PC-3 (cell line): ENCODE results near the gene FMNL3.

Experiments
- CTCF ChIP-seq: fragments of 300-600 bp; sonication (generic); conservative IDR thresholded peaks from 2 replicates; pipeline ENCODE4 v1.5.1; 2017; ENCODE audit warnings: antibody characterized with exemption, low read depth, mild to moderate bottlenecking, low read length
- EZH2phosphoT487 ChIP-seq: fragments of 300-600 bp; sonication (generic); IDR thresholded peaks from 2 replicates; pipeline ENCODE4 v1.6.1; 2018; ENCODE audit warnings: mild to moderate bottlenecking, antibody characterized with exemption, low read length, borderline replicate concordance

GRCh38 chr12:49702009-49702408, 5.2 kb downstream of the FMNL3 start:
- TF ChIP-seq CTCF = no peak
- TF ChIP-seq EZH2phosphoT487 = no peak
